ENCODE results near the gene SYNE1. TPM values are rescaled to one million over a fixed set of nuclear protein-coding genes. Genes with fewer than 3 reads are reported as not detected.

The SYNE1 gene
- polyA plus RNA-seq, 2 of the 4 experiments (the other 2 are of a cell fraction): 10.5 to 28.5 TPM

GRCh38 chr6:152313542-152314482, 323.4 kb downstream of the SYNE1 start (continued):
- TF ChIP-seq EHMT2 (IDR thresholded peaks at IDR 0.05; ENCODE audit: low read depth) (no peak), RARB (CRISPR knock-in tag; IDR thresholded peaks at IDR 0.05) (no peak), RFX5 (IDR thresholded peaks at IDR 0.05) (no peak), CHD4 (IDR thresholded peaks at IDR 0.05; ENCODE audit: borderline replicate concordance) (no peak), TFCP2L1 (CRISPR knock-in tag; IDR thresholded peaks at IDR 0.05) (no peak), CBX8 (IDR thresholded peaks at IDR 0.05) (no peak), ZNF302 (CRISPR knock-in tag; IDR thresholded peaks at IDR 0.05) (no peak), HMGXB4 (CRISPR knock-in tag; IDR thresholded peaks at IDR 0.05; ENCODE audit: borderline replicate concordance) (no peak), FOSL2 (IDR thresholded peaks at IDR 0.05) (no peak), FOSL2 (CRISPR knock-in tag; IDR thresholded peaks at IDR 0.05) (no peak), HEYL (CRISPR knock-in tag; IDR thresholded peaks at IDR 0.05) (no peak), HDAC2 (IDR thresholded peaks at IDR 0.05) (no peak), KDM1A (IDR thresholded peaks at IDR 0.05; ENCODE audit: low read depth) (no peak)

GRCh38 chr6:152312434-152312833, 324.7 kb downstream of the SYNE1 start:
- ChIA-PET POLR2A (no interaction called here), CTCF (no interaction called here)
- DNase-seq (ENCODE audit: low read depth in 1 of 2, low spot score in 1 of 2) (no peak), FAIRE-seq (no peak), ATAC-seq (no peak)
- Histone ChIP-seq H3K27ac (no peak overlapping the region), H3K4me3 (no peak overlapping the region), H3K4me1 (peaks cover 10% of the 10 kb centered on the region; the same call in 2 of the 3 replicates), H3K4me2 (no peak overlapping the region), H3K9me3 (no peaks in the 10 kb centered on the region)
- no peak for TF ChIP-seq CBX2 (IDR thresholded peaks at IDR 0.05; ENCODE audit: borderline replicate concordance, low read depth)
- no peak for TF ChIP-seq FOXS1 (CRISPR knock-in tag; IDR thresholded peaks at IDR 0.05)
- no peak for TF ChIP-seq RCOR1 (IDR thresholded peaks at IDR 0.05; ENCODE audit: low read depth, low read length)
- no peak for TF ChIP-seq ZSCAN20 (CRISPR knock-in tag; IDR thresholded peaks at IDR 0.05)
- TF ChIP-seq REST (IDR thresholded peaks at IDR 0.05): no peak
- no peak for TF ChIP-seq ELK1 (IDR thresholded peaks at IDR 0.05; ENCODE audit: low read depth, low read length)
- TF ChIP-seq PBX3 (IDR thresholded peaks at IDR 0.05): no peak
- no peak for TF ChIP-seq MYC (IDR thresholded peaks at IDR 0.05; ENCODE audit: borderline replicate concordance, low read length)
- WGBS (ENCODE audit: missing lambda C conversion rate): 85% methylated on average over 2 of the region's 2 CpGs

All from A549 (cell line).